CD4-positive, alpha-beta T cell (primary cell): ENCODE results near the gene A3GALT2. TPM values are rescaled to one million over a fixed set of nuclear protein-coding genes. Genes with fewer than 3 reads are reported as not detected.

Experiments
- ATAC-seq: fragments of 200-7000 bp; cut with Tn5 transposase; one replicate; pipeline ENCODE4 v1.10.0; 2022; ENCODE audit warnings: mild to moderate bottlenecking; ENCODE audit not compliant: poor library complexity
- CTCF ChIA-PET: fragments of 350-600 bp; sonication (Branson Sonifier 250); formaldehyde crosslinking; loops from one replicate; lab custom pipeline; 2021; ENCODE audit warnings: antibody characterized with exemption, inconsistent platforms; lab: Charles Lee
- POLR2A ChIA-PET: fragments of 350-600 bp; sonication (Branson Sonifier 250); formaldehyde crosslinking; loops from one replicate; lab custom pipeline; 2021; ENCODE audit warnings: antibody characterized with exemption, inconsistent platforms; lab: Charles Lee
- DNase-seq, 14 experiments: peaks; one replicate each; pipeline ENCODE4 v3.0.0-alpha.2; 2013 to 2020; ENCODE audit warnings: mixed read lengths in 2 of 14
- H3K27ac ChIP-seq, 2 donors: one replicate each; pipeline versions ENCODE4 v1.5.1 to v1.7.0; 2013; ENCODE audit warnings: low read length in 2 of 2, low read depth in 1 of 2, mild to moderate bottlenecking in 1 of 2
- H3K27me3 ChIP-seq, 2 experiments: 1 replicate in 1 of 2; 2 replicates in 1 of 2; pipeline versions ENCODE4 v1.6.1 to v1.7.0; 2013; ENCODE audit warnings: low read length in 2 of 2, control low read depth in 1 of 2, mild to moderate bottlenecking in 1 of 2, moderate library complexity in 1 of 2; ENCODE audit not compliant: insufficient read depth in 2 of 2, control insufficient read depth in 1 of 2
- H3K36me3 ChIP-seq: one replicate; pipeline ENCODE4 v1.6.1; 2013; ENCODE audit warnings: low read length, control low read depth; ENCODE audit not compliant: insufficient read depth
- H3K4me1 ChIP-seq: one replicate; pipeline ENCODE4 v1.6.1; 2013; ENCODE audit warnings: low read length, control low read depth; ENCODE audit not compliant: insufficient read depth
- H3K4me3 ChIP-seq: one replicate; pipeline ENCODE4 v1.5.1; 2013; ENCODE audit warnings: mild to moderate bottlenecking, low read length, moderate library complexity
- H3K9me3 ChIP-seq, 2 experiments: 1 replicate in 1 of 2; 2 replicates in 1 of 2; pipeline versions ENCODE4 v1.6.1 to v1.7.0; 2013; ENCODE audit warnings: low read length in 2 of 2, mild to moderate bottlenecking in 2 of 2, control low read depth in 1 of 2, moderate library complexity in 1 of 2; ENCODE audit not compliant: control insufficient read depth in 1 of 2, insufficient read depth in 1 of 2
- H3K27ac Mint-ChIP-seq: one replicate; pipeline ENCODE4 v1.8.0; 2020; ENCODE audit warnings: mixed read lengths
- H3K27me3 Mint-ChIP-seq: one replicate; pipeline ENCODE4 v1.8.0; 2021; ENCODE audit warnings: mixed read lengths
- H3K36me3 Mint-ChIP-seq: one replicate; pipeline ENCODE4 v1.8.0; 2021; ENCODE audit warnings: low read depth, mixed read lengths
- H3K4me1 Mint-ChIP-seq: one replicate; pipeline ENCODE4 v1.8.0; 2021; ENCODE audit warnings: low read depth, mixed read lengths
- H3K4me3 Mint-ChIP-seq: one replicate; pipeline ENCODE4 v1.8.0; 2020; ENCODE audit warnings: mild to moderate bottlenecking, mixed read lengths
- H3K9me3 Mint-ChIP-seq: one replicate; pipeline ENCODE4 v1.8.0; 2020; ENCODE audit warnings: mixed read lengths
- intact Hi-C, 2 experiments: fragments of 100-400 bp; cut with DNase I in 1 of 2; cut with micrococcal nuclease in 1 of 2; formaldehyde crosslinking; loops; one replicate each; pipeline versions ENCODE4 v1.15.1 to v1.9.0; 2023 to 2025; cut with DNase I, micrococcal nuclease
- total RNA-seq, 174 experiments: library from RNA in 2 of 174; stranded (reverse) in 2 of 174; gene quantifications; one replicate each; pipeline ENCODE4 v1.2.3 and lab custom pipeline; 2021 to 2026
- TF ChIP-seq, protein P1 (sequence below): fragments of 200-600 bp; IDR thresholded peaks from one replicate; pipeline ENCODE4 v1.8.0; 2022; ENCODE audit warnings: antibody characterized with exemption, mild to moderate bottlenecking

The A3GALT2 gene
- total RNA-seq, 2 experiments from 2014 or later: not detected

DNA sequence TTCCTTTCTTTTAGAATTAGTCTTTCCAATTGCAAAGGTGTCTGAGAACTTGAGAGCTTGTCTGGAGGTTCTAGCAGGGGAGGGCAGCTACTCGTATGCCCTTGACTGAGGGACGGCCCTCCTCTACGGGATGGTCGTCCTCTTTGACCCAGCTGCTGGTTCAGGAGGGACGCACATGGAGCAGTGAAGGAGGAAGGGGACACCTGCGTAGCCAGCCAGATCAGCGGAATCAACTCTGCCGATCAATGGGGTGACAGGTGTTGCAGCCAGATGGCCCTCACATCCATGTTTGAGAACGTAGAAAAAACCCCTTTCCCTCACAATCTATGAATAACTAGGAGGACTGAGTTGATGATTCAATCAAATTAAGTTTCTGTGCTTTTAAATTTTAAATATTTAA lies 15.7 kb upstream of the A3GALT2 start:
- Mint-ChIP-seq H3K4me1 (peaks cover 52% of the 10 kb centered on the region), H3K9me3 (no peaks in the 10 kb centered on the region), H3K4me3 (no peak overlapping the region), H3K27ac (no peak overlapping the region), H3K27me3 (no peaks in the 10 kb centered on the region), H3K36me3 (peaks cover 43% of the 10 kb centered on the region)
- H3K27me3 ChIP-seq: no peaks in the 10 kb centered on the region
- H3K9me3 ChIP-seq: no peaks in the 10 kb centered on the region
- TF ChIP-seq, protein P1, sequence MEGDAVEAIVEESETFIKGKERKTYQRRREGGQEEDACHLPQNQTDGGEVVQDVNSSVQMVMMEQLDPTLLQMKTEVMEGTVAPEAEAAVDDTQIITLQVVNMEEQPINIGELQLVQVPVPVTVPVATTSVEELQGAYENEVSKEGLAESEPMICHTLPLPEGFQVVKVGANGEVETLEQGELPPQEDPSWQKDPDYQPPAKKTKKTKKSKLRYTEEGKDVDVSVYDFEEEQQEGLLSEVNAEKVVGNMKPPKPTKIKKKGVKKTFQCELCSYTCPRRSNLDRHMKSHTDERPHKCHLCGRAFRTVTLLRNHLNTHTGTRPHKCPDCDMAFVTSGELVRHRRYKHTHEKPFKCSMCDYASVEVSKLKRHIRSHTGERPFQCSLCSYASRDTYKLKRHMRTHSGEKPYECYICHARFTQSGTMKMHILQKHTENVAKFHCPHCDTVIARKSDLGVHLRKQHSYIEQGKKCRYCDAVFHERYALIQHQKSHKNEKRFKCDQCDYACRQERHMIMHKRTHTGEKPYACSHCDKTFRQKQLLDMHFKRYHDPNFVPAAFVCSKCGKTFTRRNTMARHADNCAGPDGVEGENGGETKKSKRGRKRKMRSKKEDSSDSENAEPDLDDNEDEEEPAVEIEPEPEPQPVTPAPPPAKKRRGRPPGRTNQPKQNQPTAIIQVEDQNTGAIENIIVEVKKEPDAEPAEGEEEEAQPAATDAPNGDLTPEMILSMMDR: no peak
- H3K27ac ChIP-seq: no peak overlapping the region
- DNase-seq: no peak
- CTCF ChIA-PET: no interaction called here
- H3K4me1 ChIP-seq: peaks cover 8% of the 10 kb centered on the region
- intact Hi-C loops: no loop called here
- no peak for ATAC-seq
- POLR2A ChIA-PET: interaction anchor here (1.8 kb wide), 1 partner anchor 13 kb away, joined by 10 read pairs; no protein-coding TSS in a partner anchor
- H3K4me3 ChIP-seq: no peak overlapping the region
- H3K36me3 ChIP-seq: peaks cover 30% of the 10 kb centered on the region

DNA sequence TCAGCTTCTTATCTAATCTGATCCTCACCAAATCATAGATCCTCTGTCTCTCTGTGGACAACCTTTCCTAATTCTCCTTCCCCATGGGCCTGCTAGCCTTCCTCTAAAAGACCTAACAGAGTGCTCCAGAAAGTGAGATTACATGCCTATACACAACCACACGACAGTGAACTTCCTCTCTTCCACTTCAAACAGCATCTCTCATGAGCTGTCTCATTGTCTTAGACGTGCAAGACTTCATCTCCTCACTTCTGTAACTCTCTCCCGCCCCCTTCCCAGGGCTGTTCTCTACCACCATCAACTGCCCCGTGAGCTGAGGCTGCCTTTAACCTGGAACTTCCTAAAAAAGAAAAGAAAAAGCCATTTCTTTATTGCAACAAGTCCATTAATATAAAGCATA lies 14.1 kb upstream of the A3GALT2 start:
- Mint-ChIP-seq H3K36me3 (peaks cover 52% of the 10 kb centered on the region), H3K4me3 (no peak overlapping the region), H3K9me3 (no peaks in the 10 kb centered on the region), H3K27ac (no peak overlapping the region), H3K27me3 (no peaks in the 10 kb centered on the region), H3K4me1 (peaks cover 37% of the 10 kb centered on the region)
- intact Hi-C loops: no loop called here
- CTCF ChIA-PET: no interaction called here
- no peaks in the 10 kb centered on the region for H3K9me3 ChIP-seq
- TF ChIP-seq, protein P1: no peak
- no peak for ATAC-seq
- no peak overlapping the region for H3K4me3 ChIP-seq
- H3K27ac ChIP-seq: no peak overlapping the region
- POLR2A ChIA-PET: no interaction called here
- DNase-seq: peak in 1 of 14 experiments; percentile 21
- peaks cover 42% of the 10 kb centered on the region for H3K36me3 ChIP-seq
- H3K27me3 ChIP-seq: no peaks in the 10 kb centered on the region
- peaks cover 3% of the 10 kb centered on the region for H3K4me1 ChIP-seq

DNA sequence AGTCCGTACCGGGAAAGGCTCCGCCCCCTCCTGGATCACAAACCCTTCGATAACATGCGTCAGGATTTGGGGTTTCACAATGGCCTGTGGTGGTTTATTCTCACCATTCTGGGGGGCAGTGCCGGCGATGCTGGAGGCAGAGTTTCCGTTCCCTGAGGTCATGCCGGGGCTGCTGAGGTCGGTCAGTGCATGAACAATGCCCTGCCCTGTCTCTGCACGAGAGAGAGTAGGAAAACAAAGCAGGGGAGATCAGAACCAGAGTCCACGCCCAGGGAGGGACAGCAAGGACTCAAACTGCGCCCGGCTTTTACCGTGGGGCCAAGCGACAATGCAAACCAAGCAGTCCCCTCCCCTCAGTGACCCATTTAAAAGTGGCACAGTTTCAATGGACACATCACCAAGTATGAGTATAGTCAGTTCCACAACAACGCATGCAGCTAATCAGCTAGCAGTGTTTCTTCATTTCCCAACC lies 13.2 kb upstream of the A3GALT2 start:
- peaks cover 31% of the 10 kb centered on the region for H3K4me1 Mint-ChIP-seq

More for the DNA sequence above, 13.2 kb upstream of the A3GALT2 start:
- intact Hi-C loops: no loop called here
- Mint-ChIP-seq H3K4me3 (no peak overlapping the region), H3K9me3 (no peaks in the 10 kb centered on the region), H3K27ac (no peak overlapping the region), H3K36me3 (peaks cover 61% of the 10 kb centered on the region), H3K27me3 (no peaks in the 10 kb centered on the region)
- DNase-seq (no peak), ATAC-seq (no peak)
- H3K4me1 ChIP-seq: peaks cover 3% of the 10 kb centered on the region
- TF ChIP-seq, protein P1: no peak
- H3K27me3 ChIP-seq: no peaks in the 10 kb centered on the region
- no peak overlapping the region for H3K4me3 ChIP-seq
- CTCF ChIA-PET: no interaction called here
- H3K36me3 ChIP-seq: peaks cover 51% of the 10 kb centered on the region
- POLR2A ChIA-PET: no interaction called here
- H3K9me3 ChIP-seq: no peaks in the 10 kb centered on the region
- H3K27ac ChIP-seq: no peak overlapping the region
